Smooth muscle cell of the pulmonary artery (primary cell): ENCODE data around the gene CCT8L2. TPM values are rescaled to one million over a fixed set of nuclear protein-coding genes. Genes with fewer than 3 reads are reported as not detected.

Source experiments
- total RNA-seq: library from RNA; depleted of rRNA; stranded (reverse); fragments of >200 nt; gene quantifications from 2 replicates; pipeline ENCODE4 v1.2.3, GENCODE V29; 2014

Gene CCT8L2
- total RNA-seq, result not detected in 2 replicates

GRCh38 chr22:16592710-16593109, at the start of gene CCT8L2:
CCT8L2 (minus strand) TSS chr22:16592810; CDS start chr22:16592550, 260 bp downstream.

Other genes with a start within 250 kb of the CCT8L2 start
- gene XKR3, start 232.6 kb upstream of the CCT8L2 start, total RNA-seq, result not detected in 2 replicates